ENCODE data around the gene SLC20A1. TPM values are rescaled to one million over a fixed set of nuclear protein-coding genes. Genes with fewer than 3 reads are reported as not detected.

The SLC20A1 gene
- total RNA-seq, 1 experiment from 2014 or later: 154 TPM

DNA sequence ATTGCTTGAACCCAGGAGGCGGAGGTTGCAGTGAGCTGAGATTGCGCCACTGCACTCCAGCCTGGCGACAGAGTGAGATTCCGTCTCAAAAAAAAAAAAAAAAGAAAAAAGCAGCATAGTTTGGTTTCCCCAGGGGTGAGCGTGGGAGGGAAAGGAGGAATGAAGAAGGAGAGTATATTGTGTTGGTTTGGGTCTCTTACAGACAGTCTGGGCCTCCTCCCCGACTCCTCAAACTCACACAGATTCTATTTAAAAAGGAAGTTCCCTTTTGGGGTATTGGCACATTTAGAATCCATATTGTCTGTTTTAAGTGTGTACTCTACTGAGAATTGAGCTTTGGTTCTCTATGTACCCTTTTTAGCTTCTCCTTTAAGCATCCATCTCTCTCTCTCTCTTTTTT, 27.4 kb upstream of the SLC20A1 start:
- H3K27me3 ChIP-seq (ENCODE audit: insufficient read depth, low read length): no peaks in the 10 kb centered on the region
- POLR2A ChIA-PET: no interaction called here
- H3K4me1 ChIP-seq (ENCODE audit: control insufficient read depth in 1 of 2, insufficient read depth in 2 of 2, low read length in 2 of 2): peaks cover 0 to 21% of the 10 kb centered on the region in 2 experiments; a peak in 2 of 4 replicates
- H3K9me2 ChIP-seq (ENCODE audit: insufficient read depth): no peaks in the 10 kb centered on the region
- no peaks in the 10 kb centered on the region for H3K36me3 ChIP-seq (ENCODE audit: control insufficient read depth in 1 of 2, insufficient read depth in 2 of 2, low read length in 2 of 2)
- no TSS peak for BruUV-seq (replicated peaks)
- CTCF ChIA-PET: no interaction called here
- no peaks in the 10 kb centered on the region for H3K9me3 ChIP-seq (ENCODE audit: control insufficient read depth in 1 of 2, insufficient read depth in 1 of 2, low read depth in 1 of 2, low read length in 2 of 2)
- ATAC-seq: no peak
- H3K4me2 ChIP-seq (ENCODE audit: low read length): no peak overlapping the region
- no peaks in the 10 kb centered on the region for H3K79me2 ChIP-seq (ENCODE audit: insufficient read depth, low read length)
- H3K27ac ChIP-seq (ENCODE audit: low read depth, low read length): no peak overlapping the region
- no peaks in the 10 kb centered on the region for H4K20me1 ChIP-seq (ENCODE audit: insufficient read depth)
- intact Hi-C loops (cut with micrococcal nuclease): no loop called here
- H3K9ac ChIP-seq (ENCODE audit: low read length): no peak overlapping the region
- RAD21 ChIA-PET (ENCODE audit: low non-redundant PET in 1 of 2, low total read pairs in 2 of 2, uncharacterized antibody in 2 of 2, unreplicated experiment in 2 of 2): no interaction called here
- TF ChIP-seq, protein P1, sequence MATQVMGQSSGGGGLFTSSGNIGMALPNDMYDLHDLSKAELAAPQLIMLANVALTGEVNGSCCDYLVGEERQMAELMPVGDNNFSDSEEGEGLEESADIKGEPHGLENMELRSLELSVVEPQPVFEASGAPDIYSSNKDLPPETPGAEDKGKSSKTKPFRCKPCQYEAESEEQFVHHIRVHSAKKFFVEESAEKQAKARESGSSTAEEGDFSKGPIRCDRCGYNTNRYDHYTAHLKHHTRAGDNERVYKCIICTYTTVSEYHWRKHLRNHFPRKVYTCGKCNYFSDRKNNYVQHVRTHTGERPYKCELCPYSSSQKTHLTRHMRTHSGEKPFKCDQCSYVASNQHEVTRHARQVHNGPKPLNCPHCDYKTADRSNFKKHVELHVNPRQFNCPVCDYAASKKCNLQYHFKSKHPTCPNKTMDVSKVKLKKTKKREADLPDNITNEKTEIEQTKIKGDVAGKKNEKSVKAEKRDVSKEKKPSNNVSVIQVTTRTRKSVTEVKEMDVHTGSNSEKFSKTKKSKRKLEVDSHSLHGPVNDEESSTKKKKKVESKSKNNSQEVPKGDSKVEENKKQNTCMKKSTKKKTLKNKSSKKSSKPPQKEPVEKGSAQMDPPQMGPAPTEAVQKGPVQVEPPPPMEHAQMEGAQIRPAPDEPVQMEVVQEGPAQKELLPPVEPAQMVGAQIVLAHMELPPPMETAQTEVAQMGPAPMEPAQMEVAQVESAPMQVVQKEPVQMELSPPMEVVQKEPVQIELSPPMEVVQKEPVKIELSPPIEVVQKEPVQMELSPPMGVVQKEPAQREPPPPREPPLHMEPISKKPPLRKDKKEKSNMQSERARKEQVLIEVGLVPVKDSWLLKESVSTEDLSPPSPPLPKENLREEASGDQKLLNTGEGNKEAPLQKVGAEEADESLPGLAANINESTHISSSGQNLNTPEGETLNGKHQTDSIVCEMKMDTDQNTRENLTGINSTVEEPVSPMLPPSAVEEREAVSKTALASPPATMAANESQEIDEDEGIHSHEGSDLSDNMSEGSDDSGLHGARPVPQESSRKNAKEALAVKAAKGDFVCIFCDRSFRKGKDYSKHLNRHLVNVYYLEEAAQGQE (IDR thresholded peaks at IDR 0.05; ENCODE audit: low read depth): no peak
- TF ChIP-seq, protein P2, sequence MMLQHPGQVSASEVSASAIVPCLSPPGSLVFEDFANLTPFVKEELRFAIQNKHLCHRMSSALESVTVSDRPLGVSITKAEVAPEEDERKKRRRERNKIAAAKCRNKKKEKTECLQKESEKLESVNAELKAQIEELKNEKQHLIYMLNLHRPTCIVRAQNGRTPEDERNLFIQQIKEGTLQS (IDR thresholded peaks at IDR 0.05): no peak
- TF ChIP-seq SIN3A (IDR thresholded peaks at IDR 0.05; ENCODE audit: low read depth) (no peak), ELF1 (IDR thresholded peaks at IDR 0.05; ENCODE audit: borderline replicate concordance, low read depth) (no peak), RAD21 (IDR thresholded peaks at IDR 0.05; ENCODE audit: low read depth) (no peak), YY1 (IDR thresholded peaks at IDR 0.05; ENCODE audit: extremely low read depth, insufficient replicate concordance, low read depth, low read length) (no peak), ZFX (IDR thresholded peaks at IDR 0.05) (no peak), TCF7L2 (IDR thresholded peaks at IDR 0.05; ENCODE audit: borderline replicate concordance, extremely low read depth, insufficient read depth, insufficient read length) (no peak), JUND (IDR thresholded peaks at IDR 0.05) (no peak), EZH2 (IDR thresholded peaks at IDR 0.05) (no peak), POLR2A (IDR thresholded peaks at IDR 0.05; ENCODE audit: borderline replicate concordance, extremely low read depth, insufficient read depth, insufficient read length) (no peak)
- TF ChIP-seq, protein P3, sequence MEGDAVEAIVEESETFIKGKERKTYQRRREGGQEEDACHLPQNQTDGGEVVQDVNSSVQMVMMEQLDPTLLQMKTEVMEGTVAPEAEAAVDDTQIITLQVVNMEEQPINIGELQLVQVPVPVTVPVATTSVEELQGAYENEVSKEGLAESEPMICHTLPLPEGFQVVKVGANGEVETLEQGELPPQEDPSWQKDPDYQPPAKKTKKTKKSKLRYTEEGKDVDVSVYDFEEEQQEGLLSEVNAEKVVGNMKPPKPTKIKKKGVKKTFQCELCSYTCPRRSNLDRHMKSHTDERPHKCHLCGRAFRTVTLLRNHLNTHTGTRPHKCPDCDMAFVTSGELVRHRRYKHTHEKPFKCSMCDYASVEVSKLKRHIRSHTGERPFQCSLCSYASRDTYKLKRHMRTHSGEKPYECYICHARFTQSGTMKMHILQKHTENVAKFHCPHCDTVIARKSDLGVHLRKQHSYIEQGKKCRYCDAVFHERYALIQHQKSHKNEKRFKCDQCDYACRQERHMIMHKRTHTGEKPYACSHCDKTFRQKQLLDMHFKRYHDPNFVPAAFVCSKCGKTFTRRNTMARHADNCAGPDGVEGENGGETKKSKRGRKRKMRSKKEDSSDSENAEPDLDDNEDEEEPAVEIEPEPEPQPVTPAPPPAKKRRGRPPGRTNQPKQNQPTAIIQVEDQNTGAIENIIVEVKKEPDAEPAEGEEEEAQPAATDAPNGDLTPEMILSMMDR (IDR thresholded peaks at IDR 0.05 in 2 of 3, conservative IDR thresholded peaks at IDR 0.05 in 1 of 3; ENCODE audit: borderline replicate concordance in 1 of 3, insufficient read depth in 1 of 3, low read depth in 2 of 3, low read length in 2 of 3): no peak
- TF ChIP-seq, protein P4, sequence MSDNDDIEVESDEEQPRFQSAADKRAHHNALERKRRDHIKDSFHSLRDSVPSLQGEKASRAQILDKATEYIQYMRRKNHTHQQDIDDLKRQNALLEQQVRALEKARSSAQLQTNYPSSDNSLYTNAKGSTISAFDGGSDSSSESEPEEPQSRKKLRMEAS (IDR thresholded peaks at IDR 0.05): no peak
- TF ChIP-seq, protein P5, sequence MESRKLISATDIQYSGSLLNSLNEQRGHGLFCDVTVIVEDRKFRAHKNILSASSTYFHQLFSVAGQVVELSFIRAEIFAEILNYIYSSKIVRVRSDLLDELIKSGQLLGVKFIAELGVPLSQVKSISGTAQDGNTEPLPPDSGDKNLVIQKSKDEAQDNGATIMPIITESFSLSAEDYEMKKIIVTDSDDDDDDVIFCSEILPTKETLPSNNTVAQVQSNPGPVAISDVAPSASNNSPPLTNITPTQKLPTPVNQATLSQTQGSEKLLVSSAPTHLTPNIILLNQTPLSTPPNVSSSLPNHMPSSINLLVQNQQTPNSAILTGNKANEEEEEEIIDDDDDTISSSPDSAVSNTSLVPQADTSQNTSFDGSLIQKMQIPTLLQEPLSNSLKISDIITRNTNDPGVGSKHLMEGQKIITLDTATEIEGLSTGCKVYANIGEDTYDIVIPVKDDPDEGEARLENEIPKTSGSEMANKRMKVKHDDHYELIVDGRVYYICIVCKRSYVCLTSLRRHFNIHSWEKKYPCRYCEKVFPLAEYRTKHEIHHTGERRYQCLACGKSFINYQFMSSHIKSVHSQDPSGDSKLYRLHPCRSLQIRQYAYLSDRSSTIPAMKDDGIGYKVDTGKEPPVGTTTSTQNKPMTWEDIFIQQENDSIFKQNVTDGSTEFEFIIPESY (IDR thresholded peaks at IDR 0.05; ENCODE audit: extremely low read depth, insufficient replicate concordance, low read length): no peak
- H2AFZ ChIP-seq (ENCODE audit: low read depth, low read length, poor library complexity, severe bottlenecking): no peak overlapping the region
- no peak overlapping the region for H3K4me3 ChIP-seq (replicated peaks in 1 of 2; ENCODE audit: low read depth in 1 of 2, low read length in 2 of 2)
- no peak for DNase-seq (ENCODE audit: low read depth, low spot score)
